ENCODE results near the gene SF3A2. TPM values are rescaled to one million over a fixed set of nuclear protein-coding genes. Genes with fewer than 3 reads are reported as not detected.

SF3A2 gene
- total RNA-seq, 1 donor from 2014 or later: 43.4 TPM

DNA sequence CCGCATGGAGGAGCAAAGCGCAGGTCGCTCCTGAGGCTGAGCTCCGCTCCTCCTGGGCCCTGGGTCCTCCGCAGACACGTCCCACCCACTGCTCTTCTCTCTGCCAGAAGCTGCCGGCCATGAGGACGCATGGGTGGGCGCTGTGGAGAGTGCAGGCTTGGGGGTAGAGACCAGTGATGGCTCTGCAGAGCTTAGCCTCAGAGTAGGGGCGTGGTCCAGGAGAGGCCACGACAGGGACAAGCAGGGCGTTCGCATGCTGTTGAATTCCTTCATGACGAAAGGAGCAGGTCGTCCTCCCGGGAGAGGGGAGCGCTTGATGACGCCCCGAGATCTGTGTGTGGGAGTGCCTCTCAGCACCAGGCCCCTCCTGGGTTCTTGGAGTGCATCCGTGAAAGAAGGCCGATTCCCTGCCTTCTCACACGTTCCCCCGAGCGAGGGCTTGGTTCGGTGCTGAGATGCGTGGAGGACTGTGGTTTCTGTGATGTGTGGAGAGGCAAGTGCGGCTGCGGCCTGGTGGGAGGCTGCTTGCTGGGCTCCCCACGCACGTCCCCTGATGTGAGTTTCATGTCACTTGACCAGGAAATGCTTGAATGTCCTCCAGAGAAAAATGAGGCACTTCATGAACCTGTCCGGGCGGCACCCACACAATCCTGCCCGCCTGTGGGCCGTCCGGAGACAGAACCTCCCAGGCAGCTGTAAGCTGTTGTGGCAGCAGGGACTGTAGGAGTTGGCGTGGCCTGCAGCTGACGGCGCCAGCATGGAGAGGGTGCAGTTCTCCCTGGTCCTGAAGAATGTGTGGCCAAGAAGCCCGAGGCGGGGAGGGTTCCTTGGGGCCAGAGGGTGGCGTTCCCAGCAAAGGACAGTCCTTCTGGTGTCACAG, 4.5 kb downstream of the SF3A2 start:
- DNase-seq: no peak

GRCh38 chr19:2242092-2242537, 5.5 kb downstream of the SF3A2 start:
- no peak for DNase-seq

DNA sequence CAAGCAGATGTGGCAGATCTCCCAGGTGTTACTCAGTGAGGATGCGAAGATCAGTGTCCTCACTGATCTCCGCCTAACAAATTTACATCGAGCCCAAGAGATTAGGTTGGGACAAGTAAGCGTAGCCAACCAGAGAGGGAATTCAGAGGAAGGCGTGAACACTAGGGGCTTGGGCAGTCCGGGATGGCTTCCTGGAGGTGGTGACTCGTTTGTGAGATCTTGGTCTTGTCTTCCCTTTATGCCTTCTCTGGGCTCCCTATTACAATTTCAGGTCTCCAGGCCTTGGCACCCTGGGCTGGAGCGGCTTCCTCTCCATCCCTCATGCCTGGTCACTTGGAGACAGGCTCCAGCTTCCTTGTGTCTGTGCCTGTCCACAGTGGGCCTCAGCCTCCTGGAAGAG, 6.2 kb downstream of the SF3A2 start:
- DNase-seq: no peak

GRCh38 chr19:2243274-2244124, 6.9 kb downstream of the SF3A2 start:
- no peak for DNase-seq

- DNase-seq: no peak
Observed at GRCh38 chr19:2244125-2244411, 7.4 kb downstream of the SF3A2 start.

DNA sequence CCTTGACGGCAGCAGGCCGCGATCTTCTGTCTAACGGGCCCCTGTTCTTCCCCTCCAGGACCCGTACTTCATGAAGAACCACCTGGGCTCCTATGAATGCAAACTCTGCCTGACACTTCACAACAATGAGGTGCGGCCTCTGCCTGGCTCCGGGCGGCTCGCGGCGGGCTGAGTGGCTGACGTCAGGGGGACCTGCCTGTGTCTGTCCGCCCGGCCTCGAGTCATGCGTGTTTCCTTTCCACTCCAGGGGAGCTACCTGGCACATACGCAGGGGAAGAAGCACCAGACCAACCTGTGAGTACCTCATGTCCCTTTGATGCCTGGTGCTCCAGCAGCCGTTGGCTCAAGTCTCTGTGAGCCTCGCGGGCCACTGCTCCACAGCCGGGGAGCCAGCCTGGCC, 7.9 kb downstream of the SF3A2 start:
- DNase-seq: no peak

DNA sequence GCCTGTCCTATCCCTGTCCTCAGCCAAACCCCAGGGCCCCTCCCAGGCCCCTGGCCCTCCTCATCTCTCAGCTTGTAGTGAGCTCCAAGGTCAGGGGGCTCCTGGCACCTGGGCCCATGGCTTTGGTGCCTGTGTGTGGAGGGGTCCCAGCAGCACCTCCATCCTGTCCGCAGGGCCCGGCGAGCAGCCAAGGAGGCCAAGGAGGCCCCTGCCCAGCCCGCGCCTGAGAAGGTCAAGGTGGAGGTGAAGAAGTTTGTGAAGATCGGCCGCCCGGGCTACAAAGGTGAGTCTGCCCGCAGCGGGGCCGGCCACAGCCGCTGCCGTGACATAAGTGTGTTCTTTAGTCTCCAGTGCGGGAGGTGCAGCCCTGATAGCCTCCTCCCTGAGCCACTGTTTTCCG, 8.6 kb downstream of the SF3A2 start:
- DNase-seq: no peak

- DNase-seq: no peak
Observed at GRCh38 chr19:2246014-2246620, 9.5 kb downstream of the SF3A2 start.

DNA sequence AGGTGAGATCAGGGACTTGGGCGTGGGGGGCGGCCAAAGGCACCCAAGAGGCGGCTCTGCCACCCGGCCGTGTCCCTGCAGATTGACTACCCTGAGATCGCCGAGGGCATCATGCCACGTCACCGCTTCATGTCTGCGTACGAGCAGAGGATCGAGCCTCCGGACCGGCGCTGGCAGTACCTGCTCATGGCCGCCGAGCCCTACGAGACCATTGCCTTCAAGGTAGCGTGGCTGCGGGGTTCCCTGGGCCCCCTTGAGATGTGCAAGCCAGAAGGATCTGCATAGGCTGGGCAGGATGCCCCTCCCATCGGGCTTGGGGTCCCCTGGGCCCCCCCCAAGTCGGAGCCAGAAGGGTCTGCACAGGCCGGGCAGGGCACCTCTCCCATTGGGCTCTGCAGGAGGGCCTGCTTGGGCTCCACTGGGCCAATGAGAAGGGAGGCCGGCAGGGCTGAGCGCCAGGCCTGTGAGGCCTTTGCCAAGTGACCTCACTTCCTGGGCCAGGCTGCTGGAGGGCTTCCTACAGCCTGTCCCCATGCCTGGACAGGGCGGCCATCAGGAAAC, 10.3 kb downstream of the SF3A2 start:
- peak; percentile 50 for DNase-seq

DNA sequence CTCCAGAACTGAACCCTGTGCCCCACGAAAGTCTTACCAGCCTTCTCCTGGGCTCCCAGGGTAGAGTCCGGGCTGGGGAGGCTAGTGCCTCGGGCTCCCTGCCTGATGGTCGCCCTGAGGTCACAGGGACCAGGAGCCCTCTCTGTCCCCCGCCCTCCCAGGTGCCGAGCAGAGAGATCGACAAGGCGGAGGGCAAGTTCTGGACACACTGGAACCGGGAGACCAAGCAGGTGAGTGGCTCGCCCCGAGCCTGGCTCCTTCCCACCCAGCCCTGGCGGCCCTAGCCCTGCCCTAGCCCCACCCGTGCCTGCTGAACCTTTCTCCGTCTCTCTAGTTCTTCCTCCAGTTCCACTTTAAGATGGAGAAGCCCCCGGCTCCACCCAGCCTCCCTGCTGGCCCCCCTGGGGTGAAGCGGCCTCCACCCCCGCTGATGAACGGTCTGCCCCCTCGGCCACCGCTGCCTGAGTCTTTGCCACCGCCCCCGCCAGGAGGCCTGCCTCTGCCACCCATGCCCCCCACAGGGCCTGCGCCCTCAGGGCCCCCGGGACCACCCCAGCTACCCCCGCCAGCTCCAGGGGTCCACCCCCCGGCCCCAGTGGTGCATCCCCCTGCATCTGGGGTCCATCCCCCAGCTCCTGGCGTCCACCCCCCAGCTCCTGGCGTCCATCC, 10.9 kb downstream of the SF3A2 start:
- DNase-seq: no peak

DNA sequence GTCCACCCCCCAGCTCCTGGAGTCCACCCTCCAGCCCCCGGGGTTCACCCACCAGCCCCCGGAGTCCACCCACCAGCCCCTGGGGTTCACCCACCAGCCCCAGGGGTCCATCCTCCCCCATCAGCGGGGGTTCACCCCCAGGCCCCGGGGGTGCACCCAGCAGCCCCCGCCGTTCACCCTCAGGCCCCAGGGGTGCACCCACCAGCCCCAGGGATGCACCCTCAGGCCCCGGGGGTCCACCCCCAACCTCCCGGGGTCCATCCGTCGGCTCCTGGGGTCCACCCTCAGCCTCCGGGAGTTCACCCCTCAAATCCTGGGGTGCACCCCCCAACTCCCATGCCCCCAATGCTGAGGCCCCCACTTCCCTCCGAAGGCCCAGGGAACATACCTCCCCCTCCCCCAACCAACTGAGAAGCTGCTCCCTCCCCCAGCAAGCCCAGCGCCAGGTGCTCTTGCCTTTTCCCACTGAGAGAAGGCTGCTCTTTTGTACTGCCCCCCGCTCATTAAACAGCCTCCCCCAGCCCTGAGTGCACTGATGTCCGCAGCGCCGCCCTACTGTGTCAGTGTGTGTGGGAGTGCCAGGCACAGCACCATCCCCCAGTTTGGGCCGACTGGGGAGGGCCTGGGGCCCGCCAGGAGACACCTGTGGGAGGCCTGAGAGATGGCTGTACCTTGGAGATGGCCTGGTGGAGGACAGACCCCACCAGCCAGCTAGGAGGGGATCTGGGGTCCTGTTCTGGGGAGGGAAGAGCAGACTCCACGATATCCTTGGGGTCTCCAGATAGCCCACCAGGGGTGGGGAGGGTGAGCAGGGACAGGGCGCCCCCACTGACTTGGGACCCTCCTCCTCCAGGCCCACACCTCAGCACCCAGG, 11.7 kb downstream of the SF3A2 start:
- no peak for DNase-seq

DNA sequence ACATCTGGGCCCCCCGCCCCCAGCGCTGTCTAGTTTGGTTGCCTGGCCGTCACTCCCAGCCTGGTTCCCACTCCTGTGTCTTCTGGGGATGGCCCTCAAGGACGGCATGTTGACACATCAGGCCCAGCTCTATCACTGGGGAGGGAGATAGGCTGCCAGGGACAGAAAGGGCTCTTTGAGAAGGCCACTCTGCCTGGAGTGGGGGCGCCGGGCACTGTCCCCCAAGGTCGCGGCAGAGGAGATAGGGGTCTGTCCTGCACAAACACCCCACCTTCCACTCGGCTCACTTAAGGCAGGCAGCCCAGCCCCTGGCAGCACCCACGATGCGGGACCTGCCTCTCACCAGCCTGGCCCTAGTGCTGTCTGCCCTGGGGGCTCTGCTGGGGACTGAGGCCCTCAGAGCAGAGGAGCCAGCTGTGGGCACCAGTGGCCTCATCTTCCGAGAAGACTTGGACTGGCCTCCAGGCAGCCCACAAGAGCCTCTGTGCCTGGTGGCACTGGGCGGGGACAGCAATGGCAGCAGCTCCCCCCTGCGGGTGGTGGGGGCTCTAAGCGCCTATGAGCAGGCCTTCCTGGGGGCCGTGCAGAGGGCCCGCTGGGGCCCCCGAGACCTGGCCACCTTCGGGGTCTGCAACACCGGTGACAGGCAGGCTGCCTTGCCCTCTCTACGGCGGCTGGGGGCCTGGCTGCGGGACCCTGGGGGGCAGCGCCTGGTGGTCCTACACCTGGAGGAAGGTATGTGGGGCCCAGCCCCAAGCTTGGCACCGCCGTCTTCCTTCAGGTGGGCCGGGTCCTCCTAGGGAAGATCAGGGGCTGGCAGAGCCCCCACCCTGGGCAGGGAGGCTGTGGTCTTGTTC, 12.6 kb downstream of the SF3A2 start, which contains the start of gene AMH:
Gene AMH, plus strand, starts transcription at position 314 of the 857 bp plus-strand sequence. Its CDS starts 10 bp downstream, at position 324.
- no peak for DNase-seq

DNA sequence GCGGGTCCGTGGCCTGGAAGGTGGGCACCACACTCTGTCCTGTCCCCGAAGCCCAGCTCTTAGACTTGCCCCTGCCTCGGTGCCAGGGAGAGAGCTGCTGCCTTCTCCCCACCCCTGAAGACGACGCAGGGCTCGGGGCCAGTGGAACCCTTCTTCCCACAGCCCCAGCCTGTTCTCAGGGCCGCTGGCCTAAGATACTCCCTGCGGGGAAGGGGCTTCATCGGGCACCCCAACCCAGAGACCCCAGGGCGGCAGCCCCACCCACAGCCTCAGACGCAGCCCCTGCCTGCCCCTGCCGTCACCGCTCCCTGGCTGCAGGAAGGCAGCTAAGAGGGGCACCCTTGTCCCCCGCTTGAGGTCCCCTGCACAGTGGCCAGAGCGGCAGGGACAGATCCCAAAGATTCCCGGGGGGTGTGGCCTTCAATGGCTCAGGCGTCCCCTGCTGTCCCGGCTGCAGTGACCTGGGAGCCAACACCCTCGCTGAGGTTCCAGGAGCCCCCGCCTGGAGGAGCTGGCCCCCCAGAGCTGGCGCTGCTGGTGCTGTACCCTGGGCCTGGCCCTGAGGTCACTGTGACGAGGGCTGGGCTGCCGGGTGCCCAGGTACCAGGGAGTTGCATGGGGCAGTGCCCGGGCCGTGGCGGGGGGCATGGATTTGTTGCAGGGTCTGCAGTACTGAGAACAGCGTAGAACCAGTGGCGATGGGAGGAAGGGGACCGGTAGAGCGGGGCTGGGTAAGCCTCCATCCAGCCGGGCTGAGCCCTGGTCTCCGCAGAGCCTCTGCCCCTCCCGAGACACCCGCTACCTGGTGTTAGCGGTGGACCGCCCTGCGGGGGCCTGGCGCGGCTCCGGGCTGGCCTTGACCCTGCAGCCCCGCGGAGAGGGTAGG, 13.5 kb downstream of the SF3A2 start:
- no peak for DNase-seq

- DNase-seq: no peak
Observed at GRCh38 chr19:2250766-2251105, 14.1 kb downstream of the SF3A2 start.

- peak; percentile 30 for DNase-seq
Observed at GRCh38 chr19:2251106-2252054, 14.8 kb downstream of the SF3A2 start.

DNA sequence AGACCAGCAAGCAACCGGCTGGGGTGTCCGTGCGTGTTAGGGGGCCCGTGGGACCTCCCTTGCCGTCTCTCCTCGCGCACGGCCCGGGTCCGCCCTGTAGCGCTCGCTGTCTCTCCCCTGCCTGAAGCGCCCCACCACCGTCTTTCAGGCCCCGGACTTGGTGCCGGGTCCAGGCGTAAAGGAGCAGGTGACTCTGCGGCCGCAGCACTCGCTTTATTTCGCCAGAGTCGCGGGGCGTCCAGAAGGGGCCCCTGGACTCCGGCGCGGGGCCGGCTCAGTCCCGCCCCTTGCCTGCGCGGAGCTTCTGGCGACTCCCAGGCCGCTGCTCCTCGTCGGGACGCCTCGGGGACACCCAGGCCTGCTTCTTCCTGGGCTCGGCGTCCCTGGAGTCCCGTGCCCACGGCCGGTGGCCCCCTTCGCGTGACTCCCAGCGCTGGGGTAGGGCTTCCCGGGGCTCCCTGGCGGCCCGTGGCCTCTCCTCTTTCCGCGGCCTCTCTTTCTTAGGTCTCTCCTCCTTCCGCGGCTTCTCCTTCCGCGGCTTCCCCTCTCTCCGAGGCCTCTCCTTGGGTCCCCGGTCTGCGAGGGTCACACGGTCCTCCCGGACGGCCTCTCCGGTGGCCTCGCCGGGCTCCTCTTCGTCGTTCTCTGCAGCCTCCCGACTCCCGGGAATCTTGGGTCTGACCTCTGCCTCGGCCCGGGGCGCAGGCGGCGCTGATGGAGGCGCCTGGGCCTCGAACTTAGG, 15.6 kb downstream of the SF3A2 start:
- no peak for DNase-seq

DNA sequence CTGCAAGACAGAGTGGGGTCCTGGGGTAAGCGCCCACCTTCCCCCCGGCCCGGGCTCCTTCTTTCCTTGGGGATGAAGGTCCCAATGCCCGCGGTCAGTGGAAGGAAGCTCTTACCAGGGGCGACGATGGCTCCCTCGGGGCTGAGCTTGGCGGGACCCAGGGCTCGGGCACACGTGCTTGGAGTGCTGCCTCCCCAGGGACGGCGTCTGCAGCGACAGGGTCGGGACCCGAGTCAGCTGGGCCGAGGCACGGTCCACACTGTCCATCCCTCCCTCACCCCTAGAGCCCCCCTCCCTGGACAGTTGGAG, 16.1 kb downstream of the SF3A2 start:
- DNase-seq: no peak

Data from dermis blood vessel endothelial cell (primary cell).